Stimulated activated naive CD4-positive, alpha-beta T cell (primary cell): ENCODE data around the gene CRYBG1.
"Not testable (repeated sequence)": the region's sequence is repeated elsewhere in the genome, so short reads cannot be mapped to it uniquely, and the experiment has no call there.

Experiments
- DNase-seq, 6 experiments: peaks; one replicate each; lab custom pipeline; 2025; lab: John Stamatoyannopoulos, UW

CRYBG1 gene

GRCh38 chr6:106509420-106510089, 149.0 kb downstream of the CRYBG1 start:
- DNase-seq, result peak in 1 of 6 experiments; percentile 22

GRCh38 chr6:106510090-106510970, 149.8 kb downstream of the CRYBG1 start:
- DNase-seq, result peak; percentile 48 to 71 (median 61)

- DNase-seq, result peak in 5 of 6 experiments; percentile 20 to 49 (median 34)
Observed at GRCh38 chr6:106511288-106512047, 151.0 kb downstream of the CRYBG1 start.

- DNase-seq, result peak; percentile 65 to 79 (median 72)
Observed at GRCh38 chr6:106512048-106512967, 151.8 kb downstream of the CRYBG1 start.

- peak in 1 of 6 experiments; percentile 12 for DNase-seq
Observed at GRCh38 chr6:106512968-106513574, 152.6 kb downstream of the CRYBG1 start.

GRCh38 chr6:106513808-106514582, 153.5 kb downstream of the CRYBG1 start:
- DNase-seq, result peak in 2 of 6 experiments; percentile 21 to 37

GRCh38 chr6:106514583-106514885, 154.0 kb downstream of the CRYBG1 start:
- DNase-seq, result no peak

GRCh38 chr6:106515582-106515981, 155.1 kb downstream of the CRYBG1 start:
- not testable (repeated sequence) for DNase-seq

GRCh38 chr6:106516616-106517015, 156.1 kb downstream of the CRYBG1 start:
- DNase-seq, result no peak

GRCh38 chr6:106517706-106518105, 157.2 kb downstream of the CRYBG1 start:
- no peak for DNase-seq

GRCh38 chr6:106518748-106519147, 158.2 kb downstream of the CRYBG1 start:
- DNase-seq, result no peak

- peak; percentile 45 to 79 (median 66) for DNase-seq
Observed at GRCh38 chr6:106519460-106520394, 159.2 kb downstream of the CRYBG1 start.

GRCh38 chr6:106520711-106521401, 160.3 kb downstream of the CRYBG1 start:
- peak; percentile 64 to 94 (median 82) for DNase-seq

GRCh38 chr6:106522562-106523250, 162.2 kb downstream of the CRYBG1 start:
- peak in 3 of 6 experiments; percentile 24 to 41 (median 28) for DNase-seq

- DNase-seq, result peak in 3 of 6 experiments; percentile 50 to 61 (median 52)
Observed at GRCh38 chr6:106525107-106525881, 164.8 kb downstream of the CRYBG1 start.

GRCh38 chr6:106525882-106526275, 165.4 kb downstream of the CRYBG1 start:
- peak in 3 of 6 experiments; percentile 15 to 26 (median 25) for DNase-seq

- DNase-seq, result no peak
Observed at GRCh38 chr6:106527117-106527516, 166.6 kb downstream of the CRYBG1 start.
